Prostate gland (tissue), 2 donors: ENCODE results near the gene ZBTB14. TPM values are rescaled to one million over a fixed set of nuclear protein-coding genes. Genes with fewer than 3 reads are reported as not detected.

Experiments used
- DNase-seq: peaks from one replicate; pipeline ENCODE4 v3.0.0-alpha.2; 2019; ENCODE audit warnings: low spot score
- H3K27ac ChIP-seq, 2 donors: fragments of 200-600 bp; sonication (generic); 2 replicates each; pipeline ENCODE4 v1.5.1; 2017 to 2019
- H3K27me3 ChIP-seq: fragments of 200-600 bp; sonication (generic); replicated peaks from 2 replicates; pipeline ENCODE4 v1.5.1; 2019; ENCODE audit not compliant: insufficient read depth
- H3K36me3 ChIP-seq, 2 donors: fragments of 200-600 bp; sonication (generic); 1 replicate in 1 of 2; 2 replicates in 1 of 2; pipeline versions ENCODE4 v1.5.1 to v1.8.1; 2017 to 2019
- H3K4me1 ChIP-seq: fragments of 200-600 bp; sonication (generic); replicated peaks from 2 replicates; pipeline ENCODE4 v1.5.1; 2019
- H3K4me3 ChIP-seq, 2 donors: fragments of 200-600 bp; sonication (generic); 2 replicates each; pipeline ENCODE4 v1.5.1; 2017 to 2019
- H3K9me3 ChIP-seq: fragments of 200-600 bp; sonication (generic); 2 replicates; pipeline ENCODE4 v1.5.1; 2017
- POLR2A ChIP-seq: fragments of 450-650 bp; IDR thresholded peaks from one replicate; pipeline ENCODE4 v1.6.1; 2016; ENCODE audit warnings: antibody characterized with exemption, mild to moderate bottlenecking
- POLR2AphosphoS5 ChIP-seq: sonication (generic); formaldehyde crosslinking; IDR thresholded peaks from one replicate; pipeline ENCODE4 v1.6.1; 2017; ENCODE audit warnings: antibody characterized with exemption
- WGBS: methylation state at CpG from one replicate; pipeline ENCODE4 v1.1.5; 2018; 5-methylcytosine and 5-hydroxymethylcytosine counted together
- intact Hi-C: fragments of 100-400 bp; cut with DNase I; formaldehyde crosslinking; loops from one replicate; pipeline ENCODE4 v1.14.2; 2022
- total RNA-seq, 2 donors: library from RNA; depleted of rRNA; stranded (reverse); fragments of >200 nt; gene quantifications; one replicate each; pipeline ENCODE4 v1.1.0, GENCODE V29; 2016
- TF ChIP-seq, protein P1 (sequence below), 4 experiments: fragments of 200-600 bp in 2 of 4; fragments of 450-650 bp in 2 of 4; sonication (generic) in 2 of 4; IDR thresholded peaks; 1 replicate in 3 of 4; 2 replicates in 1 of 4; pipeline ENCODE4 v1.5.1; 2016 to 2019; ENCODE audit warnings: antibody characterized with exemption in 4 of 4, mild to moderate bottlenecking in 2 of 4, moderate library complexity in 2 of 4

The ZBTB14 gene
- total RNA-seq, 2 donors from 2014 or later = 12.7 to 14.8 TPM

DNA sequence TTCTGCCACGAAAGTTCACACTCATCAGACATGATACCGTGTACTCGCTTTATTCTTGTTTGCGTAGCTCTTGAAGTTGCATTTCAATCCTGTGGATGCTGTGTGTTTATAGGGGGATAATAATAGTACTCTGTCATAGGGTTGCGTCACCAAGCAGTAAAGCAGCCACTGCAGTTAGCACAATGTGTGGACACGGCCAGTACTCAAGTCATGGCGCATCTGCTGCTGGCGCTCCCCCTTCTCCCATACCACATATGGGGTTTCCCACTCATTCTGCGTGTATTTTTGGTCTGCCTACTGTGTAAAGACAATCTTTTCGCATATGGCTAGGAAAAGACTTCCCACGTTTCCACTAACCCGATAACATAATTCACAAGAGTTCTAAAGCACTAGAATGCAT is 2.1 kb upstream of the ZBTB14 start:
- TF ChIP-seq POLR2A = no peak
- TF ChIP-seq, protein P1, sequence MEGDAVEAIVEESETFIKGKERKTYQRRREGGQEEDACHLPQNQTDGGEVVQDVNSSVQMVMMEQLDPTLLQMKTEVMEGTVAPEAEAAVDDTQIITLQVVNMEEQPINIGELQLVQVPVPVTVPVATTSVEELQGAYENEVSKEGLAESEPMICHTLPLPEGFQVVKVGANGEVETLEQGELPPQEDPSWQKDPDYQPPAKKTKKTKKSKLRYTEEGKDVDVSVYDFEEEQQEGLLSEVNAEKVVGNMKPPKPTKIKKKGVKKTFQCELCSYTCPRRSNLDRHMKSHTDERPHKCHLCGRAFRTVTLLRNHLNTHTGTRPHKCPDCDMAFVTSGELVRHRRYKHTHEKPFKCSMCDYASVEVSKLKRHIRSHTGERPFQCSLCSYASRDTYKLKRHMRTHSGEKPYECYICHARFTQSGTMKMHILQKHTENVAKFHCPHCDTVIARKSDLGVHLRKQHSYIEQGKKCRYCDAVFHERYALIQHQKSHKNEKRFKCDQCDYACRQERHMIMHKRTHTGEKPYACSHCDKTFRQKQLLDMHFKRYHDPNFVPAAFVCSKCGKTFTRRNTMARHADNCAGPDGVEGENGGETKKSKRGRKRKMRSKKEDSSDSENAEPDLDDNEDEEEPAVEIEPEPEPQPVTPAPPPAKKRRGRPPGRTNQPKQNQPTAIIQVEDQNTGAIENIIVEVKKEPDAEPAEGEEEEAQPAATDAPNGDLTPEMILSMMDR (IDR thresholded peaks at IDR 0.05) = no peak
- no peak for TF ChIP-seq POLR2AphosphoS5
- H3K4me3 ChIP-seq = no peak overlapping the region
- no peaks in the 10 kb centered on the region for H3K4me1 ChIP-seq
- no peak overlapping the region for H3K27ac ChIP-seq
- H3K36me3 ChIP-seq = no peaks in the 10 kb centered on the region
- no peak for DNase-seq
- no peaks in the 10 kb centered on the region for H3K27me3 ChIP-seq
- intact Hi-C loops = loop anchor here (2.0 to 10.0 kb wide), 2 partner anchors 61 to 1117 kb away; partner anchors contain the start of gene L3MBTL4
- 95% methylated on average over 12 of the region's 12 CpGs for WGBS
- H3K9me3 ChIP-seq = no peaks in the 10 kb centered on the region

DNA sequence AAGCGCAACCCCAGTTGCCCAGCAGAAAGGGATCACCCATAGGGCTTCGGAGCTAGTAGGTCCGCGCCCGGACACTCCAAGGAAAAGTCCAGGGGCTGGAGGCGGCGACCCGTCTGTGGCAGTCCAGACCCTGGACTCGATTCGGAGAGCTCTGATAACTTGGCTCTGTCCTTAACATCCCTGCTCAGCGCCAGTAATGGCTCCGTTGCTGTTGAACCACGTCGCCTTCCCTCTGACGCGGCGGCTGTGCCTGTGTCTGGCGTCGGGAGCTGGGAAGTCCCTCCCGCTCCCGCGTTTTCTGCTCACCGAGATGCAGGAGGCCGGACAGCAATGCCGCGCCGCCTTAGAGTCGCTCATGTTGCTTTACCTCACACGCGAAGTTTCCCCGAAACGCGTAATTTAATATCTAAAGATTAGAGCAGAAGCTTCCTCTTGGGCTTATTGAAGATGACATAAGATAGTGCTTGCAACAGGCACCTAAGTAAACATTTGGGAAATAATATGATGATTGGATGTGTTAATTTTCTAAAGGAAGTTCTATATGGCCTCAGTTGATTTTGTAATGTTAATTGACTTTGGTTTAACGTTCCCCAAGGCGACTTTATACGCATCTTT is 1.3 kb upstream of the ZBTB14 start:
- H3K36me3 ChIP-seq = no peaks in the 10 kb centered on the region
- WGBS = 3% methylated on average over 36 of the region's 36 CpGs
- intact Hi-C loops = loop anchor here (2.0 to 10.0 kb wide), 2 partner anchors 60 to 1118 kb away; partner anchors contain the start of gene L3MBTL4

DNA sequence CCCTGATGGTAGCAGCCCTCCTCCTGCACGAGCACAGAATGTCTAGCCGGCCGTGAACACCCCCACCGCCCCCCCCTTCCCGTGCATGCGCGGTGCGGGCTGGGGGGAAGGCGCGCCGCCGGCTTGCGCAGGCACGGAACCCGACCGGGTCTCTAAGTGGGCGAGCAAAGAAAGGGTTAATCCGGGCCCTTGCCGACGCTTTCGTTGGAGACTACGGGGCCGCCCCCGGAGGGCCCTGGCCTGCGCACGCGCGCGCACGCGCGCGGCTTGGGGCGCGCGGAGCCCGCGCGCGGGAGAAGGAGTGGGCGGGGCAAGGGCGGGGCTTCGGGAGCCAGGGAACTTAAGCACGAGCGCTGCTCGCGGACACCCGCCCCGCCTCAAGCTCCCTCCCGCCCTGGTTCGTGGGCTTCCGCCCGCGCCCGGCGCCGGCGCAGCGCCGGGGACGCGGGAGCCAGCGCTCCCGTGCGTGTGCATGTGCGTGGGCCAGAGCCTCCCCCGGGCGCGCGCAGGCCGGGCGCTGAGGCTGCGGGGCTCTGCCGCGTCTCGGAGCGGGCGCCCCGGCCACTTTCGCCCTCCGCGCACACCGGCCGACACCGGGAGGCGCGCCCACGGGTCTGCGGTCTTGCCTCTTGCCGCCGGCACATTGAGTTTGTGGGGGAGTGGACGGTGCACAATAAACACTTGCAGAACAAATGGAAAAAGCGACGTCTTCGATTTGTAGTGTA is 617 bp upstream of the ZBTB14 start:
- Histone ChIP-seq H3K4me3 (peak overlapping the region; percentile 80 to 90), H3K27me3 (no peaks in the 10 kb centered on the region), H3K27ac (peak overlapping the region; percentile 91 to 96), H3K36me3 (peaks cover 0 to 6% of the 10 kb centered on the region in 2 donors), H3K9me3 (no peaks in the 10 kb centered on the region), H3K4me1 (no peaks in the 10 kb centered on the region)
- intact Hi-C loops = loop anchor here (2.0 to 10.0 kb wide), 2 partner anchors 59 to 1119 kb away; partner anchors contain the start of gene L3MBTL4
- no peak for TF ChIP-seq POLR2A
- TF ChIP-seq, protein P1 (IDR thresholded peaks at IDR 0.05) = no peak
- TF ChIP-seq POLR2AphosphoS5 = peak; percentile 68
- DNase-seq = peak; percentile 95
- under 1% methylated on average over 85 of the region's 95 CpGs for WGBS

More for the DNA sequence above, 1.3 kb upstream of the ZBTB14 start:
- no peaks in the 10 kb centered on the region for H3K4me1 ChIP-seq
- no peaks in the 10 kb centered on the region for H3K27me3 ChIP-seq
- H3K9me3 ChIP-seq = no peaks in the 10 kb centered on the region
- peak overlapping the region; percentile 80 to 96 for H3K27ac ChIP-seq
- H3K4me3 ChIP-seq = peak overlapping the region; percentile 80 to 90
- no peak for TF ChIP-seq POLR2A
- TF ChIP-seq, protein P1 (IDR thresholded peaks at IDR 0.05) = no peak
- DNase-seq = peak; percentile 63

DNA sequence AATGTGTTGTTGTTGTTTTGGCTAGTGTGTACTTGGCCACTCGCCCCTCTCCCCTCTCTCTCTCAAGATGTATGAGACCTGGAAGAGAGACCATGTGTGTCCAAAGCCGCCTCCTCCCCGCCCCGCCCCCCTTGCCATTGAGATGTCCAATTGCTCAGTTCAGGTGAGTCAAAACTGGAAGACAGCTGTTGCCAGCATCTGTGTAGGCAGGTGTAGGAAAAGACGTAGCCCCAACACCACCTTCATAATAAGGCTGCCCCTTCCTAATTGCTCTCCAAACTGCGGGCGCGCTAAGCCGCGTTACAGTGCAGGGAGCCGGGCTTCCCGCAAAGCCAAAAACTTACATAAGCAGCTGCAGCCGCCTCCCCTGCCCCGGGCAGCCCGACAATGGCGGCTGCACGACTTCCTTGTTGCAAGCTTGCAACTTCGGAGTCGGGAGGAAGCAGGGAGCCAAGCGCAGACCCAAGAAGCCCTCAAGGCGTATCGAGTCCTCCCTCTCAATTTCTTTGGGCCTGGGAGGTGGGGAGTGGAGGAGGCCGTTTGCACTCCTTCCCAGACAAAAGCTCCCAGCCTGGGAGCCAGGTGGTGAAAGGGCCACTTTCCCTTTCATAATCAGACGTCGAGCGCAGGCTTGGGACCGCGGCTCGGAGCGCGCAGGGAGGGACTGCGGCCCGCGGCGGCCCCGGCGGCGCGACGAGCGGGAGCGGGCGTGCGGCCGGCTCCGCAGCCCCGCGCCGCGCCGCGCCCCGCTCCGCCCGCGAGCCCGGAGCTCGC is 882 bp downstream of the ZBTB14 start:
- no peak for TF ChIP-seq POLR2A
- TF ChIP-seq, protein P1 (IDR thresholded peaks at IDR 0.05) = no peak
- TF ChIP-seq POLR2AphosphoS5 = no peak
- Histone ChIP-seq H3K9me3 (no peaks in the 10 kb centered on the region), H3K36me3 (peaks cover 0 to 11% of the 10 kb centered on the region in 2 donors), H3K27ac (peak overlapping the region; percentile 83 to 86), H3K4me3 (peak overlapping the region; percentile 71 to 90), H3K27me3 (no peaks in the 10 kb centered on the region), H3K4me1 (no peaks in the 10 kb centered on the region)
- intact Hi-C loops = loop anchor here (10.0 kb wide), 1 partner anchor 1120 kb away; the partner anchor contains the start of gene L3MBTL4
- peak; percentile 52 for DNase-seq
- WGBS = under 1% methylated on average over 45 of the region's 58 CpGs
